Astrocyte of the spinal cord (primary cell): ENCODE results near the gene SUMO3.

Experiments
- DNase-seq: peaks from one replicate; pipeline ENCODE4 v3.0.0; 2011; ENCODE audit warnings: low read depth, low spot score
- H3K4me3 ChIP-seq: 2 replicates; pipeline ENCODE4 v1.5.1; 2011; ENCODE audit warnings: low read depth, mild to moderate bottlenecking, low read length, moderate library complexity
- CTCF ChIP-seq: IDR thresholded peaks from 2 replicates; pipeline ENCODE4 v1.5.1; 2012; ENCODE audit warnings: low read depth, mild to moderate bottlenecking, low read length, inconsistent platforms
- in situ Hi-C: cut with HindIII; loops from 2 replicates; pipeline ENCODE4 v1.10.0; 2017; ENCODE audit warnings: low sequenced_read_pairs

SUMO3 gene

GRCh38 chr21:44797775-44798174, 20.1 kb downstream of the SUMO3 start:
- in situ Hi-C loops, result no loop called here
- no peak for TF ChIP-seq CTCF
- no peak for DNase-seq
- no peak overlapping the region for H3K4me3 ChIP-seq

GRCh38 chr21:44795342-44795741, 22.5 kb downstream of the SUMO3 start:
- TF ChIP-seq CTCF, result no peak
- no peak for DNase-seq
- in situ Hi-C loops, result no loop called here
- H3K4me3 ChIP-seq, result no peak overlapping the region

- in situ Hi-C loops, result no loop called here
These were observed 24.1 kb downstream of the SUMO3 start for GRCh38 chr21:44793592-44794374.

GRCh38 chr21:44792702-44793591, 24.9 kb downstream of the SUMO3 start:
- TF ChIP-seq CTCF, result peak; percentile 75
- no peak overlapping the region for H3K4me3 ChIP-seq
- in situ Hi-C loops, result no loop called here
- DNase-seq, result peak; percentile 62

More at GRCh38 chr21:44793592-44794374, 24.1 kb downstream of the SUMO3 start:
- H3K4me3 ChIP-seq, result no peak overlapping the region
- DNase-seq, result no peak
- TF ChIP-seq CTCF, result no peak

- in situ Hi-C loops, result no loop called here
- H3K4me3 ChIP-seq, result no peak overlapping the region
- no peak for TF ChIP-seq CTCF
- DNase-seq, result no peak
These were observed 25.9 kb downstream of the SUMO3 start for GRCh38 chr21:44791993-44792392.

GRCh38 chr21:44791246-44791645, 26.6 kb downstream of the SUMO3 start:
- no peak for DNase-seq
- H3K4me3 ChIP-seq, result no peak overlapping the region
- TF ChIP-seq CTCF, result no peak
- in situ Hi-C loops, result no loop called here
